Measurements from ENCODE around the gene B3GALT5. TPM values are rescaled to one million over a fixed set of nuclear protein-coding genes. Genes with fewer than 3 reads are reported as not detected.
"Not testable (repeated sequence)": the region's sequence is repeated elsewhere in the genome, so short reads cannot be mapped to it uniquely, and the experiment has no call there.

Gene B3GALT5
- total and polyA plus RNA-seq, 12 donors: 0.07 to 0.60 (median 0.25) TPM; not detected in 2

- intact Hi-C loops (cut with DNase I): no loop called here
- Histone ChIP-seq H3K4me1 (replicated peaks in 1 of 2) (no peaks in the 10 kb centered on the region), H3K27ac (no peak overlapping the region), H3K36me3 (replicated peaks in 1 of 2) (no peaks in the 10 kb centered on the region), H3K27me3 (no peaks in the 10 kb centered on the region), H3K9me3 (replicated peaks in 1 of 3) (no peaks in the 10 kb centered on the region), H3K4me3 (no peak overlapping the region)
- 87 to 92% (median 91%) methylated on average over 5 of the region's 5 CpGs for WGBS, 4 donors
- no peak for DNase-seq
- TF ChIP-seq, protein P1, sequence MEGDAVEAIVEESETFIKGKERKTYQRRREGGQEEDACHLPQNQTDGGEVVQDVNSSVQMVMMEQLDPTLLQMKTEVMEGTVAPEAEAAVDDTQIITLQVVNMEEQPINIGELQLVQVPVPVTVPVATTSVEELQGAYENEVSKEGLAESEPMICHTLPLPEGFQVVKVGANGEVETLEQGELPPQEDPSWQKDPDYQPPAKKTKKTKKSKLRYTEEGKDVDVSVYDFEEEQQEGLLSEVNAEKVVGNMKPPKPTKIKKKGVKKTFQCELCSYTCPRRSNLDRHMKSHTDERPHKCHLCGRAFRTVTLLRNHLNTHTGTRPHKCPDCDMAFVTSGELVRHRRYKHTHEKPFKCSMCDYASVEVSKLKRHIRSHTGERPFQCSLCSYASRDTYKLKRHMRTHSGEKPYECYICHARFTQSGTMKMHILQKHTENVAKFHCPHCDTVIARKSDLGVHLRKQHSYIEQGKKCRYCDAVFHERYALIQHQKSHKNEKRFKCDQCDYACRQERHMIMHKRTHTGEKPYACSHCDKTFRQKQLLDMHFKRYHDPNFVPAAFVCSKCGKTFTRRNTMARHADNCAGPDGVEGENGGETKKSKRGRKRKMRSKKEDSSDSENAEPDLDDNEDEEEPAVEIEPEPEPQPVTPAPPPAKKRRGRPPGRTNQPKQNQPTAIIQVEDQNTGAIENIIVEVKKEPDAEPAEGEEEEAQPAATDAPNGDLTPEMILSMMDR (IDR thresholded peaks at IDR 0.05): no peak
- no peak for TF ChIP-seq POLR2A (IDR thresholded peaks at IDR 0.05)
These were observed 73.3 kb downstream of the B3GALT5 start for GRCh38 chr21:39685991-39686390.

DNA sequence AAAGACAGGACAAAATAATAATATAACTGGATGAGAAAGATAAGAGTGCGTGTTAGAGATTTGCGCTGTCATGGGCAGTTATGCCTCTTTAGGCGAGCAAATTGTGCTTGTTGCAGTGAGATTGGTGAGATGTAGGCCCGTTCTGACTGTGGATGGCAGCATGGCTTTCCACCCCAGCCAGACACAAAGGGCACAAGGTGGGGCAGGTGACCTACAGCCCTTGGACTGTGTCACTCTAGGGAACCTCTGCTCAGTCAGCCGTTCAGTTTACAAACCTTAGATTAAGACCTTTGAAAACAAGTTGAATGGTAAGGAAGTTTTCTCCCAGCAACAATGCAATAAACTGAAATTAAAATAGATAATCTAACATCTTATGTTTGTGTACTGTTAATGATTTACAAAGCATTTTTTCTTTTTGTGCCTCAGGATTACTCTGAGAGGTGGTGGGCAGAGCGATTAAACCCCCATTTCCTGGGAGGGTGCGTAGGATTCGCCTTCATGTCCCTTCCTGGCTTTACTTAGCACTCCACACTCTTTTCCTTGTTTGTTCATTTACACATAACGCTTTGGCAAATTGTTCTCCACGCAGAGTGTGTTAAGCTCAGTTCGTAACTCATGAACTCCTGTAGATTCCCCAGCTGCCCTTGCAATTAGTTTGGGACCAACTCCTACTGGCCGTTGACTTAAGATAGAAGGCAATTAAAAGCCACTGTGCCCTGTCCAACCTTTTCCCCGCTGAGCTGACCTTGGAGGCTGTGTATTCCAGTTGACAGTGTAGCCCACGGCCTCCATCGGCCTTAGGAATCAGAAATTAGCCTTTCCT is 74.1 kb downstream of the B3GALT5 start:
- Histone ChIP-seq H3K27me3 (no peaks in the 10 kb centered on the region), H3K9me3 (replicated peaks in 1 of 3) (no peaks in the 10 kb centered on the region), H3K27ac (no peak overlapping the region), H3K4me3 (no peak overlapping the region), H3K4me1 (replicated peaks in 1 of 2) (no peaks in the 10 kb centered on the region), H3K36me3 (replicated peaks in 1 of 2) (no peaks in the 10 kb centered on the region)
- DNase-seq: no peak
- TF ChIP-seq, protein P1 (IDR thresholded peaks at IDR 0.05): no peak
- no peak for TF ChIP-seq POLR2A (IDR thresholded peaks at IDR 0.05)
- intact Hi-C loops (cut with DNase I): no loop called here
- 75 to 84% (median 80%) methylated on average over 15 of the region's 15 CpGs for WGBS, 4 donors

DNA sequence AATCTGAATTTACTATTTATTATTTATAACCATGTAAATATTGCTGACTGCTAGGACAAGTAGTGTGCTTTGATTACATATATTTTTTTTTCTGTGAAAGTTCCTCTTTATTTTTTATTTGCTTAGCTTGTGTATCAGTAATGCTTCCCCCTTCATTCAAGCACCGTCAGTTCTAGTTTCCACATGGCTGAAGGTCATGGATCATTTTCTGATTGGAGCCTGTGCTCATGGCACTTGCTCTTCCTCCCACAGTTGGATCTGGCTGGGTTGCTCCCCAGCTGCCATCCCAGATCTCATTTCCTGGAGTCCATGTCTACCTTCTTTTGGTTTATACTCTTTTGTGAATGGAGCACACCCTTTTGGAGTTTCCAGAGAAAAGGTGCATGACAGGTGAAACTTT is 75.3 kb downstream of the B3GALT5 start:
- Histone ChIP-seq H3K27ac (no peak overlapping the region), H3K36me3 (replicated peaks in 1 of 2) (no peaks in the 10 kb centered on the region), H3K27me3 (no peaks in the 10 kb centered on the region), H3K4me3 (no peak overlapping the region), H3K9me3 (replicated peaks in 1 of 3) (no peaks in the 10 kb centered on the region), H3K4me1 (replicated peaks in 1 of 2) (no peaks in the 10 kb centered on the region)
- no peak for DNase-seq
- 67 to 76% (median 68%) methylated on average over 1 of the region's 1 CpG for WGBS, 4 donors
- TF ChIP-seq, protein P1 (IDR thresholded peaks at IDR 0.05): no peak
- no peak for TF ChIP-seq POLR2A (IDR thresholded peaks at IDR 0.05)
- intact Hi-C loops (cut with DNase I): no loop called here

- H3K36me3 ChIP-seq (replicated peaks in 1 of 2); DNase-seq; H3K4me1 ChIP-seq (replicated peaks in 1 of 2); H3K27me3 ChIP-seq; H3K27ac ChIP-seq; H3K4me3 ChIP-seq; intact Hi-C loops (cut with DNase I); H3K9me3 ChIP-seq (replicated peaks in 1 of 3): not testable (repeated sequence)
- WGBS, 4 donors: 56 to 75% (median 72%) methylated on average over 1 of the region's 1 CpG
These were observed 77.1 kb downstream of the B3GALT5 start for GRCh38 chr21:39689860-39690259.

DNA sequence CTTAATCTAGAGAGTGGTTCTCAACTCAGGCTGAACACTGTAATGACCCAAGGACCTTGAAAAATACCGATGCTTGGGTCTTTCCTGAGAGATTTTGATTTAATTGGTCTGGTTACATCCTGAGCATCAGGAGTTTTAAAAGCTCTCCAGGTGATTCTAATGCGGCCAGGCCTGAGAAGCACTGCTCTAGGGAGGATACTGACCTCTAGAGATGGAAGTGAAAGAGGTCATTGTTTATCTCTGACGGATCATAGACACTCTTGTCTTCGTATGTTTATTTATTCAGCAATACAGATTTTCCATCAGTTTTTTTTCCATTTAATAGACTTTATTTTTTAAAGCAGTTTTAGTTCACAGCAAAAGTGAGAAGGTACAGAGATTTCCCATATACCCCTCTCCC is 77.7 kb downstream of the B3GALT5 start:
- intact Hi-C loops (cut with DNase I): no loop called here
- no peaks in the 10 kb centered on the region for H3K27me3 ChIP-seq
- no peak overlapping the region for H3K27ac ChIP-seq
- no peaks in the 10 kb centered on the region for H3K9me3 ChIP-seq (replicated peaks in 1 of 3)
- H3K4me1 ChIP-seq (replicated peaks in 1 of 2): no peaks in the 10 kb centered on the region
- no peak overlapping the region for H3K4me3 ChIP-seq
- 64 to 79% (median 70%) methylated on average over 4 of the region's 4 CpGs for WGBS, 4 donors
- TF ChIP-seq, protein P1 (IDR thresholded peaks at IDR 0.05): no peak
- no peak for TF ChIP-seq POLR2A (IDR thresholded peaks at IDR 0.05)
- no peak for DNase-seq
- H3K36me3 ChIP-seq (replicated peaks in 1 of 2): no peaks in the 10 kb centered on the region

Data from adrenal gland (tissue), 12 donors.